ENCODE results near the gene HOXA5. TPM values are rescaled to one million over a fixed set of nuclear protein-coding genes. Genes with fewer than 3 reads are reported as not detected.
A peak's percentile ranks its signal among the peaks of the same experiment; 100 is the strongest.

The HOXA5 gene
- not detected in 2 replicates for total RNA-seq
- long read RNA-seq = 0 reads

DNA sequence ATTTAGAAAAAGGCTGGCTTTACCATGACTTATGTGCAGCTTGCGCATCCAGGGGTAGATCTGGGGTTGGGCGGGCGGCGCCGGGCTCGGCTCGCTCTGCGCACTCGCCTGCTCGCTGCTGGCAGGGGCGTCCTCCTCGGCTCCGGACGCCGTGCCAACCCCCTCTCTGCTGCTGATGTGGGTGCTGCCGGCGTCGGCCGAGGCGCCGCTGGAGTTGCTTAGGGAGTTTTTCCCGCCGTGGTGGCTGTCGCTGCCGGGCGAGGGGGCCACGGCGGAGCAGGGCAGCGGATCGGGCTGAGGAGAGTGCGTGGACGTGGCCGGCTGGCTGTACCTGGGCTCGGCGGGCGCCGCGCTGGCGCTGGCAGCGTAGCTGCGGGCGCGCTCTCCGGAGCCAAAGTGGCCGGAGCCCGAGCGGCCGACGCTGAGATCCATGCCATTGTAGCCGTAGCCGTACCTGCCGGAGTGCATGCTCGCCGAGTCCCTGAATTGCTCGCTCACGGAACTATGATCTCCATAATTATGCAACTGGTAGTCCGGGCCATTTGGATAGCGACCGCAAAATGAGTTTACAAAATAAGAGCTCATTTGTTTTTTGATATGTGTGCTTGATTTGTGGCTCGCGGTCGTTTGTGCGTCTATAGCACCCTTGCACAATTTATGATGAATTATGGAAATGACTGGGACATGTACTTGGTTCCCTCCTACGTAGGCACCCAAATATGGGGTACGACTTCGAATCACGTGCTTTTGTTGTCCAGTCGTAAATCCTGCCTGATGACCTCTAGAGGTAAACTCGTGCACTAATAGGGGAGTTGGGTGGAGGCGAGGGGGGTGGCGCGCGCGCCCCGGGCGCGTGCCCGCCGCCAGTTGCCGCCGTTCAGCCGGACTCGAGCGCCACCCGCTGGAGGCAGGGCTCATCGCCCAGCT is at the start of gene HOXA5:
Gene HOXA5 (minus strand): TSS at position 659 of the 927 bp plus-strand sequence. CDS start 74 bp downstream, at position 585.
- TF ChIP-seq CTCF (IDR thresholded peaks at IDR 0.05) = peak; percentile 30
- Mint-ChIP-seq H3K36me3 (ENCODE audit: unreplicated experiment) (peaks cover 2% of the 10 kb centered on the region), H3K4me3 (ENCODE audit: unreplicated experiment) (peak within 1 kb of the TSS; percentile 14), H3K27me3 (ENCODE audit: unreplicated experiment) (peaks cover 87% of the 10 kb centered on the region), H3K4me1 (ENCODE audit: unreplicated experiment) (peaks cover 8% of the 10 kb centered on the region), H3K9me3 (ENCODE audit: unreplicated experiment) (no peaks in the 10 kb centered on the region), H3K27ac (ENCODE audit: unreplicated experiment) (no peak within 1 kb of the TSS)
- no peak for DNase-seq (ENCODE audit: extremely low spot score, unreplicated experiment)

- DNase-seq (ENCODE audit: extremely low spot score, unreplicated experiment) = no peak
- H3K36me3 Mint-ChIP-seq (ENCODE audit: unreplicated experiment) = peaks cover 4% of the 10 kb centered on the region
- H3K9me3 Mint-ChIP-seq (ENCODE audit: unreplicated experiment) = no peaks in the 10 kb centered on the region
- peak overlapping the region; percentile 67 for H3K4me3 Mint-ChIP-seq (ENCODE audit: unreplicated experiment)
- H3K4me1 Mint-ChIP-seq (ENCODE audit: unreplicated experiment) = peaks cover 31% of the 10 kb centered on the region
- no peak overlapping the region for H3K27ac Mint-ChIP-seq (ENCODE audit: unreplicated experiment)
- peaks cover 91% of the 10 kb centered on the region for H3K27me3 Mint-ChIP-seq (ENCODE audit: unreplicated experiment)
- TF ChIP-seq CTCF (IDR thresholded peaks at IDR 0.05) = no peak
These were observed 49.3 kb upstream of the HOXA5 start for GRCh38 chr7:27192546-27193334.

DNA sequence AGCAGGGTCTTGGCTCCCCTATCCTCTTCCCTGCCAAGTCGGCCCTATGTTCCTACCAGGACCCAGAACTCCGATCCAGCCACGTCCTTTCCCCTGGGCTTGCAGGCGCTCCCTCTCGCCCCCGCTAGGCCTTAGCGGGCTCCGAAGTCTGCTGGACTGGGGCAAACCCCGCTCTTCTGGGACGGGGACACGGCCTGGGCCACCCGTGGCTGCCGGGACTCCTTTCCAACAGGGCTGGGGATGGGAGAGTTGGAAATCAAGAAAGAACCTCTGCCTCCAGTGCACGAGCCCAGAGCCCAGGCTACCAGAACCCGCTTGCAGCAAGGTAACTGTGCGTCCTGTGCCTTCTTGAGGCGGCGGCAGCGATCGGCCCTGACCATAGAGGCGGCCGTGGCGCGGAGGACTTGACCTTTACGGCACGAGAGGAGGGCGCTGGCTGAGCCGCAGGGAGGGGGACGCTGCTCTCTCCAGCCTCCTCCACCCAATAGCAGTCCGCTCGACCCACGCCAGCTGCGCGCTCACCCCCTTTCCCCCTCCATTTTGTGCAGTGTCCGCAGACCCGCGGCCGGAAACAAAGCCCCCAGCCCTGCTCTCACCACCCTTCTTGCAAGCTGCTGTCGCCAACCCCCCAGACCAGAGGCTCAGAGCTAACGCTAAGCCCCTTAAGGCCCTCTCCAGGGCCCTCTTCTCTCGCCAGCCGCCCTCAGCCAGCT is 48.5 kb upstream of the HOXA5 start:
- H3K9me3 Mint-ChIP-seq (ENCODE audit: unreplicated experiment) = no peaks in the 10 kb centered on the region
- H3K27me3 Mint-ChIP-seq (ENCODE audit: unreplicated experiment) = peaks cover 91% of the 10 kb centered on the region
- H3K4me1 Mint-ChIP-seq (ENCODE audit: unreplicated experiment) = peaks cover 36% of the 10 kb centered on the region
- peaks cover 2% of the 10 kb centered on the region for H3K36me3 Mint-ChIP-seq (ENCODE audit: unreplicated experiment)
- peak overlapping the region; percentile 55 for H3K4me3 Mint-ChIP-seq (ENCODE audit: unreplicated experiment)
- H3K27ac Mint-ChIP-seq (ENCODE audit: unreplicated experiment) = no peak overlapping the region
- TF ChIP-seq CTCF (IDR thresholded peaks at IDR 0.05) = no peak
- DNase-seq (ENCODE audit: extremely low spot score, unreplicated experiment) = no peak

DNA sequence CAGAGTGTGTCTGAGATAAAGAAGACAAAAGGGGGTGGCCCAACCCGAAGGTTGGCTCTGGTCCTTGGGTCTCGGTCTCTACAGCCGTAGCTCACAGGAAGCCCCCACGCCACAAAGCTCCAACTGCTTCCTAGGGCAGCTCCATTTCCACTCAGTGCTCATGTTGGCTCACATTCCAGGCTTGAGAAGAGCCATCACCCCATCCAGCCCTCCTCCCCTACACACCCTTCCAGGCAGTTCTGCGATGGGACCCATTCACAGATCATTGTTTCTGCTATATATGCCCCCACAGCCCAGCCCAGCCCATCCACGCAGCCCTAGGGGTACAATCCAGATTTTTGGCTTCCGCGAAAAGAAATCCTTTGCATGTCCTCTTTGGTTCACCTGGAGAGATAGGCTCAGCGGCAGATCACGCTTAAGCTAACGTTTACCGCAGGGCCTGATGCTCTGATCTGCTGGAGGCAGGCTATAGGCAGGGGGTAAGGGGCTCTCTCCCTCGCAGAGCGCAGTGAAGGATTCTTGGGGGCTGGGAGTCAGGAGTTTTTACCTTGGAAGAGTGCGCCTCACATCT is 47.8 kb upstream of the HOXA5 start:
- Mint-ChIP-seq H3K27ac (ENCODE audit: unreplicated experiment) (no peak overlapping the region), H3K36me3 (ENCODE audit: unreplicated experiment) (peaks cover 2% of the 10 kb centered on the region), H3K27me3 (ENCODE audit: unreplicated experiment) (peaks cover 91% of the 10 kb centered on the region), H3K4me3 (ENCODE audit: unreplicated experiment) (no peak overlapping the region), H3K9me3 (ENCODE audit: unreplicated experiment) (no peaks in the 10 kb centered on the region), H3K4me1 (ENCODE audit: unreplicated experiment) (peaks cover 35% of the 10 kb centered on the region)
- DNase-seq (ENCODE audit: extremely low spot score, unreplicated experiment) = no peak
- no peak for TF ChIP-seq CTCF (IDR thresholded peaks at IDR 0.05)
